Measurements from ENCODE around the gene PPP3CA.

- TF ChIP-seq POLR2A (IDR thresholded peaks at IDR 0.05), result no peak
- TF ChIP-seq CTCF (IDR thresholded peaks at IDR 0.05), result no peak
Measured at GRCh38 chr4:101283434-101283833, 63.9 kb downstream of the PPP3CA start.
